Measurements from ENCODE around the gene DTWD2.

Gene DTWD2

DNA sequence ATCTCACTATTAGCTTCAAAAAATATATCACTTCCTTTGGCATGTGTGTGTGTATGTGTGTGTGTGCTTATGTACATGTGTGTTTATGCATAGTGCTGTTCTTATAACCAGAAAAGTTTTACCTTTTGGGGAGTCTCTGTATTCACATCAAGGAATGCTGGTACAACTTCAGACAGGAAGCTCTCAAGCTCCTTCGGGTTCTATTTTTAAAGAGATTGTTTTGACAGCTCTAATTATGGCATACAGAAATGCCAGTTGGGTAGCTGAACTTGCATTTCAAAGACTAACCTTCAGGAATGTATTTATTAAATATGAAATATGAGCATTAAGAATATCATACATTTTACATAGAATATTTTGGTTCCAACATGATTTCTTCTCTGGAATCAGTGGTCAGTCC is 163.1 kb downstream of the DTWD2 start:
- Histone ChIP-seq H3K36me3 (ENCODE audit: insufficient read depth, low read length) (no peaks in the 10 kb centered on the region), H3K4me2 (ENCODE audit: low read length) (no peak overlapping the region), H3K9me3 (ENCODE audit: low read length) (no peaks in the 10 kb centered on the region), H3K79me2 (ENCODE audit: insufficient read depth, low read length) (no peaks in the 10 kb centered on the region), H2AFZ (ENCODE audit: low read length) (no peak overlapping the region), H3K9ac (ENCODE audit: low read length) (no peak overlapping the region), H3K27me3 (ENCODE audit: insufficient read depth, low read length) (no peaks in the 10 kb centered on the region), H3K9me2 (ENCODE audit: low read depth, low read length) (no peaks in the 10 kb centered on the region), H3K27ac (ENCODE audit: low read depth, low read length, poor library complexity, severe bottlenecking) (no peak overlapping the region), H3K4me1 (ENCODE audit: insufficient read depth, low read length, severe bottlenecking) (no peaks in the 10 kb centered on the region), H3K4me3 (ENCODE audit: low read depth, low read length, poor library complexity, severe bottlenecking) (no peak overlapping the region), H3F3A (ENCODE audit: insufficient read depth, low read length) (no peaks in the 10 kb centered on the region), H4K20me1 (ENCODE audit: insufficient read depth, low read length) (no peaks in the 10 kb centered on the region)
- TF ChIP-seq, protein P1, sequence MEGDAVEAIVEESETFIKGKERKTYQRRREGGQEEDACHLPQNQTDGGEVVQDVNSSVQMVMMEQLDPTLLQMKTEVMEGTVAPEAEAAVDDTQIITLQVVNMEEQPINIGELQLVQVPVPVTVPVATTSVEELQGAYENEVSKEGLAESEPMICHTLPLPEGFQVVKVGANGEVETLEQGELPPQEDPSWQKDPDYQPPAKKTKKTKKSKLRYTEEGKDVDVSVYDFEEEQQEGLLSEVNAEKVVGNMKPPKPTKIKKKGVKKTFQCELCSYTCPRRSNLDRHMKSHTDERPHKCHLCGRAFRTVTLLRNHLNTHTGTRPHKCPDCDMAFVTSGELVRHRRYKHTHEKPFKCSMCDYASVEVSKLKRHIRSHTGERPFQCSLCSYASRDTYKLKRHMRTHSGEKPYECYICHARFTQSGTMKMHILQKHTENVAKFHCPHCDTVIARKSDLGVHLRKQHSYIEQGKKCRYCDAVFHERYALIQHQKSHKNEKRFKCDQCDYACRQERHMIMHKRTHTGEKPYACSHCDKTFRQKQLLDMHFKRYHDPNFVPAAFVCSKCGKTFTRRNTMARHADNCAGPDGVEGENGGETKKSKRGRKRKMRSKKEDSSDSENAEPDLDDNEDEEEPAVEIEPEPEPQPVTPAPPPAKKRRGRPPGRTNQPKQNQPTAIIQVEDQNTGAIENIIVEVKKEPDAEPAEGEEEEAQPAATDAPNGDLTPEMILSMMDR (IDR thresholded peaks at IDR 0.05; ENCODE audit: low read length): no peak
- TF ChIP-seq EZH2 (IDR thresholded peaks at IDR 0.05; ENCODE audit: borderline replicate concordance, low read length): no peak

DNA sequence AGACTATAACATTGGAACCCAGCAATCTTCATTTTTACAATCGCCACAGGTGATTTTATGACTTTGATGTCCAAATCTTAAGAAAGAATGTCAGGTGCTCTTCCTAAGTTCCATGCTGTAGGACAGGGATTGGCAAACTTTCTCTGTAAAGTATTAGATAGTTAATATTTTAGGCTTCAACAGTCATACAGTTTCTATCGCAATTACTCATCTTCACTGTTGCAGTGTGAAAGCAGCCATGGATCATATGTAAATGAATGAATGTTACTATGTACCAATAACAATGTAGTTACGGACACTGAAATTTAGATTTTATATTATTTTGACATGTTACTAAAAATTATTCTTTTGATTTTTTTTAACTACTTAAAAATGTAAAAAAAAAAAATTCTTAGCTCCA is 169.7 kb downstream of the DTWD2 start:
- H3K4me1 ChIP-seq (ENCODE audit: insufficient read depth, low read length, severe bottlenecking): no peaks in the 10 kb centered on the region
- H3K9ac ChIP-seq (ENCODE audit: low read length): no peak overlapping the region
- no peaks in the 10 kb centered on the region for H3K9me3 ChIP-seq (ENCODE audit: low read length)
- H3K27me3 ChIP-seq (ENCODE audit: insufficient read depth, low read length): no peaks in the 10 kb centered on the region
- no peak overlapping the region for H3K27ac ChIP-seq (ENCODE audit: low read depth, low read length, poor library complexity, severe bottlenecking)
- no peak overlapping the region for H3K4me3 ChIP-seq (ENCODE audit: low read depth, low read length, poor library complexity, severe bottlenecking)
- TF ChIP-seq, protein P1 (IDR thresholded peaks at IDR 0.05; ENCODE audit: low read length): no peak
- no peak for TF ChIP-seq EZH2 (IDR thresholded peaks at IDR 0.05; ENCODE audit: borderline replicate concordance, low read length)
- no peaks in the 10 kb centered on the region for H3K36me3 ChIP-seq (ENCODE audit: insufficient read depth, low read length)
- no peak overlapping the region for H2AFZ ChIP-seq (ENCODE audit: low read length)
- no peaks in the 10 kb centered on the region for H4K20me1 ChIP-seq (ENCODE audit: insufficient read depth, low read length)
- H3K9me2 ChIP-seq (ENCODE audit: low read depth, low read length): no peaks in the 10 kb centered on the region
- H3K79me2 ChIP-seq (ENCODE audit: insufficient read depth, low read length): no peaks in the 10 kb centered on the region
- H3K4me2 ChIP-seq (ENCODE audit: low read length): no peak overlapping the region
- no peaks in the 10 kb centered on the region for H3F3A ChIP-seq (ENCODE audit: insufficient read depth, low read length)

DNA sequence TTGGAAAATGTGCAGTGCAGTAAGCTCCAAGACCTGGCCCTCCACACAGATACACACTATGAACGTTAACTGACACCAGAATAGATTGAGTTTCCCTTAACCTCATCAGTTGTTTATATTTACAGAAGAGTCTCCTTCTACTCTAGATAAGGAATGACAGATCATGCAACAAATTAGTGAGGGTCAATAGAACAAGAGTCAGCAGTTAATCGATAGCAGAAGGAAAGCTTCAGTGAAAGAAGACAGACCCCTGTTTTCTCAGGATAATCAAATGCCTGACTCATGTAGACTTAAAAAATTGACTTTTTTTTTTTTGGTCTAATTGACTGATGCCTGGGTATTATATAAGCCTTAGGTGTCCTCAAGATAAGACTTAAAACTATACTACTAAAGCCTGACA is 179.9 kb downstream of the DTWD2 start:
- TF ChIP-seq, protein P1 (IDR thresholded peaks at IDR 0.05; ENCODE audit: low read length): no peak
- TF ChIP-seq EZH2 (IDR thresholded peaks at IDR 0.05; ENCODE audit: borderline replicate concordance, low read length): no peak
- Histone ChIP-seq H2AFZ (ENCODE audit: low read length) (no peak overlapping the region), H3K4me3 (ENCODE audit: low read depth, low read length, poor library complexity, severe bottlenecking) (no peak overlapping the region), H4K20me1 (ENCODE audit: insufficient read depth, low read length) (no peaks in the 10 kb centered on the region), H3K9ac (ENCODE audit: low read length) (no peak overlapping the region), H3K4me2 (ENCODE audit: low read length) (no peak overlapping the region), H3K9me3 (ENCODE audit: low read length) (no peaks in the 10 kb centered on the region), H3K4me1 (ENCODE audit: insufficient read depth, low read length, severe bottlenecking) (no peaks in the 10 kb centered on the region), H3K36me3 (ENCODE audit: insufficient read depth, low read length) (no peaks in the 10 kb centered on the region), H3F3A (ENCODE audit: insufficient read depth, low read length) (no peaks in the 10 kb centered on the region), H3K27me3 (ENCODE audit: insufficient read depth, low read length) (no peaks in the 10 kb centered on the region), H3K79me2 (ENCODE audit: insufficient read depth, low read length) (no peaks in the 10 kb centered on the region), H3K27ac (ENCODE audit: low read depth, low read length, poor library complexity, severe bottlenecking) (no peak overlapping the region), H3K9me2 (ENCODE audit: low read depth, low read length) (no peaks in the 10 kb centered on the region)
